Neural progenitor cell (in vitro differentiated cells): ENCODE data around the gene ATAD3A. TPM values are rescaled to one million over a fixed set of nuclear protein-coding genes. Genes with fewer than 3 reads are reported as not detected.
"Not testable (repeated sequence)": the region's sequence is repeated elsewhere in the genome, so short reads cannot be mapped to it uniquely, and the experiment has no call there.

Experiments used
- DNase-seq: peaks from one replicate; pipeline ENCODE4 v3.0.0-alpha.2; 2016; ENCODE audit warnings: low spot score
- H2AFZ ChIP-seq: fragments of 200-600 bp; sonication (generic); replicated peaks from 2 replicates; pipeline ENCODE4 v1.6.1; 2016; ENCODE audit warnings: antibody characterized with exemption
- H3F3A ChIP-seq: fragments of 200-600 bp; sonication (generic); 2 replicates; pipeline ENCODE4 v1.6.1; 2016; ENCODE audit warnings: antibody characterized with exemption, low read depth
- H3K27ac ChIP-seq: fragments of 200-600 bp; sonication (generic); 2 replicates; pipeline ENCODE4 v1.5.1; 2016; ENCODE audit warnings: mild to moderate bottlenecking
- H3K27me3 ChIP-seq: fragments of 200-600 bp; sonication (generic); 2 replicates; pipeline ENCODE4 v1.6.1; 2016; ENCODE audit warnings: mild to moderate bottlenecking, moderate library complexity
- H3K36me3 ChIP-seq: fragments of 200-600 bp; sonication (generic); 2 replicates; pipeline ENCODE4 v1.5.1; 2016
- H3K4me1 ChIP-seq: fragments of 200-600 bp; sonication (generic); 2 replicates; pipeline ENCODE4 v1.6.1; 2016; ENCODE audit warnings: mixed run types
- H3K4me2 ChIP-seq: fragments of 200-600 bp; sonication (generic); 2 replicates; pipeline ENCODE4 v1.6.1; 2016
- H3K4me3 ChIP-seq: fragments of 200-600 bp; sonication (generic); 2 replicates; pipeline ENCODE4 v1.5.1; 2016
- H3K79me2 ChIP-seq: fragments of 200-600 bp; sonication (generic); 2 replicates; pipeline ENCODE4 v1.6.1; 2016; ENCODE audit warnings: low read depth
- H3K9ac ChIP-seq: fragments of 200-600 bp; sonication (generic); 2 replicates; pipeline ENCODE4 v1.6.1; 2016
- H3K9me3 ChIP-seq: fragments of 200-600 bp; sonication (generic); 2 replicates; pipeline ENCODE4 v1.5.1; 2016; ENCODE audit warnings: low read depth
- H4K20me1 ChIP-seq: fragments of 200-600 bp; sonication (generic); 2 replicates; pipeline ENCODE4 v1.6.1; 2016; ENCODE audit warnings: low read depth
- H3K27ac Mint-ChIP-seq: 3 replicates; pipeline ENCODE4 v1.8.0; 2021; ENCODE audit warnings: mixed read lengths
- H3K27me3 Mint-ChIP-seq: 2 replicates; pipeline ENCODE4 v1.8.0; 2022; ENCODE audit warnings: low read depth, mild to moderate bottlenecking, inconsistent platforms, moderate library complexity, mixed read lengths; ENCODE audit not compliant: insufficient read depth
- H3K36me3 Mint-ChIP-seq: 3 replicates; pipeline ENCODE4 v1.8.0; 2021; ENCODE audit warnings: mixed read lengths
- H3K4me1 Mint-ChIP-seq: 3 replicates; pipeline ENCODE4 v1.8.0; 2021; ENCODE audit warnings: mixed read lengths
- H3K4me3 Mint-ChIP-seq: 3 replicates; pipeline ENCODE4 v1.8.0; 2021; ENCODE audit warnings: mild to moderate bottlenecking, moderate library complexity, mixed read lengths
- H3K9me3 Mint-ChIP-seq: 3 replicates; pipeline ENCODE4 v1.8.0; 2020; ENCODE audit warnings: mixed read lengths
- EZH2 ChIP-seq: fragments of 200-600 bp; sonication (generic); IDR thresholded peaks from 2 replicates; pipeline ENCODE4 v1.6.1; 2017; ENCODE audit warnings: antibody characterized with exemption, mild to moderate bottlenecking, moderate library complexity
- EZH2phosphoT487 ChIP-seq: fragments of 200-600 bp; sonication (generic); IDR thresholded peaks from 2 replicates; pipeline ENCODE4 v1.6.1; 2017; ENCODE audit warnings: antibody characterized with exemption
- total RNA-seq: library from RNA; depleted of rRNA; stranded (reverse); fragments of >200 nt; gene quantifications from 2 replicates; pipeline ENCODE4 v1.2.3, GENCODE V29; 2015; ENCODE audit warnings: low replicate concordance
- TF ChIP-seq, protein P1 (sequence below): fragments of 200-600 bp; sonication (generic); IDR thresholded peaks from 2 replicates; pipeline ENCODE4 v1.5.1; 2017; ENCODE audit warnings: antibody characterized with exemption, mild to moderate bottlenecking

The ATAD3A gene
- total RNA-seq, 1 donor from 2014 or later: 7.8 TPM

DNA sequence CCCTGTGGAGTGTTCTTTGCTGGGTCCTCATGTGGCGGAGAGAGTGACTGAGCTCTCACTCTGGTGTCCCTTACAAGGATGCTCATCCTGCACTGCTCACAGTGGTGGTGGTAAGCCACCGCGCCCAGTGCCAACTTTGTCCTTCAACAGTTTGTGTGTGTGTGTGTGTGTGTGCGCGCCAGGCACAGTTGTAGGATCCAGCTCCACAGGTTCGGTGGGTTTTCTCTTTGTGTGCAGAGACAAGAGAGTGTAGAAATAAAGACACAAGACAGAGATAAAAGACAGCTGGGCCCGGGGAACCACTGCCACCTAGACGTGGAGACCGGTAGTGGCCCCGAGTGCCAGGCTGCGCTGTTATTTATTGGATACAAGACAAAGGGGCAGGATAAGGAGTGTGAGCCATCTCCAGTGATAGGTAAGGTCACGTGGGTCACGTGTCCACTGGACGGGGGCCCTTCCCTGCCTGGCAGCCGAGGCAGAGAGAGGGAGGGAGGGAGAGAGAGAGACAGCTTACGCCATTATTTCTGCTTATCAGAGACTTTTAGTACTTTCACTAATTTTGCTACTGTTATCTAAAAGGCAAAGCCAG, 7.1 kb upstream of the ATAD3A start:
- H3K36me3 Mint-ChIP-seq, H4K20me1 ChIP-seq, H3K36me3 ChIP-seq, H3K27ac ChIP-seq, H3K9ac ChIP-seq, H3K9me3 Mint-ChIP-seq, H3K9me3 ChIP-seq, H3K79me2 ChIP-seq, H3K4me1 ChIP-seq, H3K27me3 Mint-ChIP-seq, H3K27me3 ChIP-seq: not testable (repeated sequence)
- H2AFZ ChIP-seq: peak overlapping the region; percentile 99
- Mint-ChIP-seq H3K27ac (peak overlapping the region; percentile 81), H3K4me1 (peaks cover 11% of the 10 kb centered on the region), H3K4me3 (peak overlapping the region; percentile 79)
- H3K4me3 ChIP-seq: peak overlapping the region; percentile 37
- DNase-seq: peak; percentile 82
- TF ChIP-seq, protein P1, sequence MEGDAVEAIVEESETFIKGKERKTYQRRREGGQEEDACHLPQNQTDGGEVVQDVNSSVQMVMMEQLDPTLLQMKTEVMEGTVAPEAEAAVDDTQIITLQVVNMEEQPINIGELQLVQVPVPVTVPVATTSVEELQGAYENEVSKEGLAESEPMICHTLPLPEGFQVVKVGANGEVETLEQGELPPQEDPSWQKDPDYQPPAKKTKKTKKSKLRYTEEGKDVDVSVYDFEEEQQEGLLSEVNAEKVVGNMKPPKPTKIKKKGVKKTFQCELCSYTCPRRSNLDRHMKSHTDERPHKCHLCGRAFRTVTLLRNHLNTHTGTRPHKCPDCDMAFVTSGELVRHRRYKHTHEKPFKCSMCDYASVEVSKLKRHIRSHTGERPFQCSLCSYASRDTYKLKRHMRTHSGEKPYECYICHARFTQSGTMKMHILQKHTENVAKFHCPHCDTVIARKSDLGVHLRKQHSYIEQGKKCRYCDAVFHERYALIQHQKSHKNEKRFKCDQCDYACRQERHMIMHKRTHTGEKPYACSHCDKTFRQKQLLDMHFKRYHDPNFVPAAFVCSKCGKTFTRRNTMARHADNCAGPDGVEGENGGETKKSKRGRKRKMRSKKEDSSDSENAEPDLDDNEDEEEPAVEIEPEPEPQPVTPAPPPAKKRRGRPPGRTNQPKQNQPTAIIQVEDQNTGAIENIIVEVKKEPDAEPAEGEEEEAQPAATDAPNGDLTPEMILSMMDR: peak; percentile 71
- peaks cover 24% of the 10 kb centered on the region for H3F3A ChIP-seq
- peak overlapping the region; percentile 71 for H3K4me2 ChIP-seq

DNA sequence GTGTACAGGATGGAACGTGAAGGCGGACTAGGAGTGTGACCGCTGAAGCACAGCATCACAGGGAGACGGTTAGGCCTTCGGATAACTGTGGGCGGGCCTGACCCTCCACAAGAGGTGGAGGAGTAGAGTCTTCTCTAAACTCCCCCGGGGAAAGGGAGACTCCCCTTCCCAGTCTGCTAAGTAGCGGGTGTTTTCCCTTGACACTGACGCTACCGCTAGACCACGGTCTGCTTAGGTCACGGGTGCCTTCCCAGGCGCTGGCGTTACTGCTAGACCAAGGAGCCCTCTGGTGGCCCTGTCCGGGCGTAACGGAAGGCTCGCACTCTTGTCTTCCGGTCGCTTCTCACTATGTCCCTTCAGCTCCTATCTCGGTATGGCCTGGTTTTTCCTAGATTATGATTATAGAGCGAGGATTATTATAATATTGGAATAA, 6.6 kb upstream of the ATAD3A start:
- Histone ChIP-seq H3F3A (peaks cover 24% of the 10 kb centered on the region), H3K4me3 (peak overlapping the region; percentile 37), H2AFZ (peak overlapping the region; percentile 99), H3K4me2 (peak overlapping the region; percentile 71)
- H3K4me1 ChIP-seq, H3K36me3 ChIP-seq, H3K36me3 Mint-ChIP-seq, H3K27me3 Mint-ChIP-seq, H3K79me2 ChIP-seq, H3K9ac ChIP-seq, H3K27me3 ChIP-seq, H3K27ac ChIP-seq, H3K9me3 Mint-ChIP-seq, H4K20me1 ChIP-seq, H3K9me3 ChIP-seq: not testable (repeated sequence)
- Mint-ChIP-seq H3K4me3 (peak overlapping the region; percentile 79), H3K4me1 (peaks cover 11% of the 10 kb centered on the region), H3K27ac (peak overlapping the region; percentile 81)
- peak; percentile 39 for DNase-seq
- TF ChIP-seq, protein P1: peak; percentile 40

DNA sequence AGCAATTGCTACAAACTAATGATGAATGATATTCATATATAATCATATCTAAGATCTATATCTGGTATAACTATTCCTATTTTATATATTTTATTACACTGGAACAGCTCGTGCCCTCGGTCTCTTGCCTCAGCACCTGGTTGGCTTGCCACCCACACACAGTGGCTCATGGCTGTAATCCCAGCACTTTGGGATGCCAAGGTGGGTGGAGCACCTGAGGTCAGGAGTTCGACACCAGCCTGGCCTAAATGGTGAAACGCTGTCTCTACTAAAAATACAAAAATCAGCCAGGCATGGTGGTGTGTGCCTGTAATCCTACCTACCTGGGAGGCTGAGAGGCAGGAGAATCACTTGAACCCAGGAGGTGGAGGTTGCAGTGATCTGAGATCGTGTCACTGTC, 6.2 kb upstream of the ATAD3A start:
- H3K4me2 ChIP-seq: peak overlapping the region; percentile 71
- H3K27ac ChIP-seq, H3K27ac Mint-ChIP-seq, H4K20me1 ChIP-seq, H3K27me3 ChIP-seq, H2AFZ ChIP-seq, H3K36me3 ChIP-seq, H3K9me3 Mint-ChIP-seq, H3K9me3 ChIP-seq, H3K79me2 ChIP-seq, H3K4me3 ChIP-seq, H3K4me1 ChIP-seq, DNase-seq, H3K36me3 Mint-ChIP-seq, H3K27me3 Mint-ChIP-seq, H3K9ac ChIP-seq: not testable (repeated sequence)
- Mint-ChIP-seq H3K4me1 (peaks cover 13% of the 10 kb centered on the region), H3K4me3 (peak overlapping the region; percentile 78)
- H3F3A ChIP-seq: peaks cover 27% of the 10 kb centered on the region

DNA sequence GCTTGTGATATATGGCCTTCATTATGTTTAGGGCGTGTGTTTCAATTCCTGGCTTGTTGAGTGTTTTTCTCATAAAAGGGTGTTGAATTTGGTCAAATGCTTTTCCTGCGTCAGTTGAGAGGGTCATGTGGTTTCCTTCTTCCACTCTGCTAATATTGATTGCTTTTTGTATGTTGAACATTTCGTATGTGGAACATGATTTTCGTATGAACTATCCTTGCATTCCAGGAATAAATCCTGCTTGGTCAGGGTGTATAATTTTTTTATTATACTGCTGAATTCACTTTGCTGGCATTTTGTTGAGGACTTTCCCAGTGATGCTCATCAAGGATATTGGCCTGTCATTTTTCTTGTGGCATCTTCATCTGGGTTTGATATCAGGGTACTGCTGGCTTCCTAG, 4.7 kb upstream of the ATAD3A start:
- Mint-ChIP-seq H3K27me3 (no peaks in the 10 kb centered on the region), H3K4me1 (peaks cover 17% of the 10 kb centered on the region), H3K27ac (no peak overlapping the region), H3K36me3 (no peaks in the 10 kb centered on the region), H3K9me3 (no peaks in the 10 kb centered on the region), H3K4me3 (no peak overlapping the region)
- no peaks in the 10 kb centered on the region for H3K36me3 ChIP-seq
- no peak overlapping the region for H3K4me3 ChIP-seq
- TF ChIP-seq EZH2phosphoT487 (no peak), EZH2 (no peak)
- TF ChIP-seq, protein P1: no peak
- no peaks in the 10 kb centered on the region for H3K4me1 ChIP-seq
- H3K9me3 ChIP-seq: no peaks in the 10 kb centered on the region
- H3K9ac ChIP-seq: no peak overlapping the region
- peaks cover 36% of the 10 kb centered on the region for H3F3A ChIP-seq
- H4K20me1 ChIP-seq: no peaks in the 10 kb centered on the region
- no peaks in the 10 kb centered on the region for H3K79me2 ChIP-seq
- DNase-seq: no peak
- no peak overlapping the region for H3K4me2 ChIP-seq
- H2AFZ ChIP-seq: no peak overlapping the region
- H3K27me3 ChIP-seq: no peaks in the 10 kb centered on the region
- H3K27ac ChIP-seq: no peak overlapping the region

DNA sequence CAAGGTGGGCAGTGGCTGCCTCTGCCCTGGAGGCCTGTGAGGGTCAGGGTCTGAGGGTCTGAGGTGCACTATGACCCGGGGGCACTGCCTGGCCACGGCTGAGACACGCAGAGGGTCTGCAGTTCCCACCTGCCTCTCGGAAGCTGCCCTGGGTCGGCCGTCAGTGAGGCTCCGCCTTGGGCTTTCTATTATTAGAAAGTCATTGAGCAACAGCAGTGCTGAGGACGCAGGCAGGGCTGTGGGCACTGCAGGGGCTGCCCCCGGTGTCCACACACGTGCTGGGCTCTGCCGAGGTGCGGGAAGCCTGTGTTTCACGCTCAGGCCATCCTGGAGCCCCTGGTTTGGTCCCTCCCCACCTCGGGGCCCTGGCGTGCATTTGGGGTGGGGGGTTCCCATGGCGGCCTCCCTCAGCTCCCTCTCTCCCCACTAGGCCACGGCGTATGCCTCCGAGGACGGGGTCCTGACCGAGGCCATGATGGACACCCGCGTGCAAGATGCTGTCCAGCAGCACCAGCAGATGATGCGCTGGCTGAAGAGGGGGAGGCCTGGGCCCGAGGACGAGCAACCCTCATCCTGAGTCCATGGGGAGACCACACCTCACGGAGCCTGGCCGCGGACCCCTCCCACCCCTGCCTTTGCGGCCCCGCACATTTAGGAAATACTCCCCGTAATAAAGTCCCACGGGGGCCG, 3.0 kb upstream of the ATAD3A start:
- DNase-seq, H4K20me1 ChIP-seq, H3K4me3 Mint-ChIP-seq, H3K36me3 Mint-ChIP-seq, H3K9ac ChIP-seq, H3K27me3 Mint-ChIP-seq, H3K36me3 ChIP-seq, H3K4me3 ChIP-seq, H3K27me3 ChIP-seq, H3K4me1 ChIP-seq, H3K27ac Mint-ChIP-seq, H2AFZ ChIP-seq, H3K4me2 ChIP-seq, H3K9me3 ChIP-seq, H3K27ac ChIP-seq, H3K9me3 Mint-ChIP-seq, H3K79me2 ChIP-seq: not testable (repeated sequence)
- peaks cover 17% of the 10 kb centered on the region for H3K4me1 Mint-ChIP-seq
- peaks cover 36% of the 10 kb centered on the region for H3F3A ChIP-seq

DNA sequence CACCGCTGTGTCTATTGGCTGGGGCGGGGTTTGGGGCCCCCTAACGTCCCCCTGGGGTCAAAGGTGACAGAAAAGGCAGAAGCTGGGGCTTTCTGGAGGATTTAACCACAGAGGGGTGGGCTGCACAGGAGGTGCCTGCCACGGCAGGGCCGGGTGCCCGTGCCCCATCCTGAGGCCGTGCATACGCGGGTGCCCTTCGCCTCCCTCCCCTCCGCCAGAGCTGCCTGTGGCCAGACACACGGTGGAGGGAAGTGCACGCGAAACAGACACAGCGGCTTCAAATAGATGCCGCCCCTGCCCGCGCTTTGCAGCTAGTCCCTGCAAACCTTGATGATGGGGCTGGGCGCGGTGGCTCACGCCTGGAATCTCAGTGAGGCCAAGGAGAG, 2.5 kb upstream of the ATAD3A start:
- not testable (repeated sequence) for H4K20me1 ChIP-seq, H3K27me3 Mint-ChIP-seq, H3K4me3 ChIP-seq, H3K9me3 Mint-ChIP-seq, H3K36me3 Mint-ChIP-seq, H3K27me3 ChIP-seq, H3K4me1 ChIP-seq, DNase-seq, H3K79me2 ChIP-seq, H3K36me3 ChIP-seq, H3K9me3 ChIP-seq, H3K4me2 ChIP-seq, H3K4me3 Mint-ChIP-seq, H2AFZ ChIP-seq, H3K27ac Mint-ChIP-seq, H3K27ac ChIP-seq, H3K9ac ChIP-seq
- H3K4me1 Mint-ChIP-seq: peaks cover 17% of the 10 kb centered on the region
- H3F3A ChIP-seq: peaks cover 32% of the 10 kb centered on the region
